ENCODE measurements around the gene CEMIP2.
"Not testable (repeated sequence)": the region's sequence is repeated elsewhere in the genome, so short reads cannot be mapped to it uniquely, and the experiment has no call there.

The CEMIP2 gene

GRCh38 chr9:71680189-71680980 is 87.9 kb downstream of the CEMIP2 start:
- no peak for DNase-seq (ENCODE audit: low read depth in 2 of 2)

GRCh38 chr9:71678999-71679398 is 89.3 kb downstream of the CEMIP2 start:
- no peak for DNase-seq (ENCODE audit: low read depth in 2 of 2)

GRCh38 chr9:71677209-71677608 is 91.1 kb downstream of the CEMIP2 start:
- no peak for DNase-seq (ENCODE audit: low read depth in 2 of 2)

- DNase-seq (ENCODE audit: low read depth in 2 of 2) = no peak
Observed at GRCh38 chr9:71676460-71676859, 91.9 kb downstream of the CEMIP2 start.

DNA sequence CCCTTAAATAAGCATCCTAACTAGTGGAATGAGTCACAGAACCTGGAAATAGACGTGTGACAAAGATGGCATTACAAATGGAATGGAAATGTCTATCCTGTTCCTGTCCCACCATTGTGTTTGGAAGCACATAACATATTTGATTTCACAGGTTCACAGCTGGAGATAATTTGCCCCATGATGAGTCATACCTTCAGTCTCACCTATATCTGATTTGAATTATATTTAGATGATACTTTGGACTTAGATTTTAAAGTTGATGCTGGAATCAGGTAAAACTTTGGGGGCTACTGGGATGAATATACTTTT is 92.5 kb downstream of the CEMIP2 start:
- no peak for DNase-seq (ENCODE audit: low read depth in 2 of 2)

DNA sequence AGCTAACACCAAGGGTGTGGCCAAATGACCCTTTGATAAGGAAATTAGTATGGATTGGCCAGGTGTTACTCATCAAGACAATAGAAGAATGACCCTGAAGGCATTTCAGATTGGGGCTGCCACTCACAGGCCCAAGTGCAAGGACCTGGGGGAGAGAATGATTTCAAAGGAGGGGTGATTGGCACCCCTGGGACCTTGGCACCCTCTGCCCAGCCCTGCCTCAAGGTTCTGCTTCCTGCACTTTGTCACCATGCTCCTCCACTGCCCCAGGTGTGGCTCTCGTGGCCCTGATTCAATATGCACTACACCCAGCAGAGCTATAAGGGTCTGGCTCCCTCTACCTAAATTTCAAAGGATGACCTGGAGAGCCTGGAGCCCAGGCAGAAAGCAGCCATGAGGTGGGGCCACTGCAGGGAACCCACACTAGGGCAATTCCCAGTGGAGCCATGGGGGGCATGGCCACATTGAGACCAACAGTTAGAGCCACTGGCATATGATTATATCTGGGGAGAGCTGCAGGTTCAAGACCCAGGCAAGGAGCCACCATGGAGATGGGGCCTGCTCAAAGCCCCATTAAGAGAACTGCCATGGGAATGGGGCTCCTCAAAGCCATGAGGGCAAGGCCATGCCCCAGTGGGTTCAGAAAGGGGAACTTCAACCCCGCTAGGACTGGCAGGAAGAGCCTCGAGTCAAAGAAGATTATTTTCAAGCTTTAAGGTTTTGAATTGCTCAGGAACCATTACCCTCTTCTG is 93.0 kb downstream of the CEMIP2 start:
- DNase-seq (ENCODE audit: low read depth in 2 of 2) = no peak

DNA sequence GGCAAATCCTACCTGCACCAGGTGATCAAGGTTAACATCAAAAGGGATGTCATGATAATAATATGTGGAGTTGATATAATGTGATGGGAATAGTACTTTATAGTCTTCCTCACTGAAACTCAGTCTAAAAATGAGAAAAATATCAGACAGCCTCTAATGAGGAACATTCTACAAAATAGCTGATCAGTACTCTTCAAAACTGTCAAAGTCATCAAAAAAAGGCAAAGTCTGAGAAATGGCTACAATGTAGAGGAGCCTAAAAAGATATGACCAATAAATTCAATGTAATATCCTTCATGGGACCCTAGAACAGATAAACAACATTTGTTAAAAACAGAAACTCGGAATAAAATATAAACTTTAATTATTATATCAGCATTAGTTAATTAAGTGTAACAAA is 95.7 kb downstream of the CEMIP2 start:
- no peak for DNase-seq (ENCODE audit: low read depth in 2 of 2)

DNA sequence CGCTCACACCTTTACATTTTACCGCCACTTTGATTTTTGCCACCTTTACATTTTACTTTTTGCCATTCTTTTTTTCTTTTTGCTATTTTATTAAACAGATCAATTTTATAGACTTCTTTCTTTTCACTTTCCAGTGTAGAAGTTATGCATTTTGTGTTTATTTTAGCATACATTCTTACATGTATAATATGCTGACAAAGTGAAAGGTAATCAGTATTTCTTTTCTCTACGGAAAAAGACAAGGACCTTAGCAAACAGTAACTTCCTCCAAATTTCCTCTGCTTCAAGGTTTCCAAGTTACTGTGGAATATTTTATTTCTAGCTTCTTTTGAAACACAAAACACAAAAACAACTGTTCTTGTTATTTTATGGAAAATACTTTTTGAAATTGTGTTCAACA is 97.0 kb downstream of the CEMIP2 start:
- no peak for DNase-seq (ENCODE audit: low read depth in 2 of 2)

DNA sequence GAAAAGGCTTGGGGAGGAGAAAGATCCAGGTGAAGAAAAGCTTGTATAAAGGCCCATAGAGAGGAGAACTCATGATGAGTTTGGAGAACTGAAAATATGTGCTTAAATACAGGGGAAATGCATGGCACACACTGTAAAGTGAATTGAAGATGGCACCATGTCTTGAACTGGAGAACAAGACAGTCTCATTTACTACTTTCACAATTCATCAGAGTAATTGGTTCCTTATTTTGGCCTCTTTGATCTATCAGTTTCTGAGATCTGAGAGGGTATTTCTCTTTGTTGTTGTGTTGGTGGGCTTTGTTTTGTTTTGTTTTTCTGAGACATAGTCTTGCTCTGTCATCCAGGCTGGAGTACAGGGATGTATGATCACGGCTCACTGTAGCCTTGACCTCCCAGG is 98.2 kb downstream of the CEMIP2 start:
- DNase-seq (ENCODE audit: low read depth in 2 of 2) = no peak

GRCh38 chr9:71669284-71669995 is 98.9 kb downstream of the CEMIP2 start:
- DNase-seq (ENCODE audit: low read depth in 2 of 2) = no peak

GRCh38 chr9:71668717-71669116 is 99.6 kb downstream of the CEMIP2 start:
- DNase-seq (ENCODE audit: low read depth in 2 of 2) = no peak

GRCh38 chr9:71665247-71665646 is 103.1 kb downstream of the CEMIP2 start:
- no peak for DNase-seq (ENCODE audit: low read depth in 2 of 2)

GRCh38 chr9:71664566-71664965 is 103.7 kb downstream of the CEMIP2 start:
- no peak for DNase-seq (ENCODE audit: low read depth in 2 of 2)

GRCh38 chr9:71663931-71664459 is 104.3 kb downstream of the CEMIP2 start:
- no peak for DNase-seq (ENCODE audit: low read depth in 2 of 2)

- DNase-seq (ENCODE audit: low read depth in 2 of 2) = no peak
Observed at GRCh38 chr9:71663216-71663615, 105.1 kb downstream of the CEMIP2 start.

GRCh38 chr9:71662082-71662481 is 106.2 kb downstream of the CEMIP2 start:
- DNase-seq (ENCODE audit: low read depth in 2 of 2) = no peak

- DNase-seq (ENCODE audit: low read depth in 2 of 2) = not testable (repeated sequence)
Observed at GRCh38 chr9:71657276-71657675, 111.0 kb downstream of the CEMIP2 start.

DNA sequence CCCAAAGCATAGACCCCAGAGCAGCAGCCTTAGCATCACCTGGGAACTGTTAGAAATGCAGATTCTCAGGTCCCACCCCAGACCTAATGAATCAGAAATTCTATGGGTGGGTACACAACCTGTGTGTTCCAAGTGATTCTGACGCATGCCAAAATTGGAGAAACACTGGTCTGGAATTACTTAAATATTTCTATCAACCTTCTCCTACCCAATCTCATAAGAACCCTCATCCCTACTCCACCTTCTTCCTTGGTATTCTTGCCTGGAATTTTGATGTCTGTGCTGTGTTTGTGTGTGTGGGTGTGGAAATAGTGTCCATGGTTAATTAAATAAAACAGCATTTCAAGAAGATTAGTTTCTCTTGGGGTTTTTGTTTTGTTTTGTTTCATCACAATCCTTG is 111.8 kb downstream of the CEMIP2 start:
- DNase-seq (ENCODE audit: low read depth in 2 of 2) = no peak

DNA sequence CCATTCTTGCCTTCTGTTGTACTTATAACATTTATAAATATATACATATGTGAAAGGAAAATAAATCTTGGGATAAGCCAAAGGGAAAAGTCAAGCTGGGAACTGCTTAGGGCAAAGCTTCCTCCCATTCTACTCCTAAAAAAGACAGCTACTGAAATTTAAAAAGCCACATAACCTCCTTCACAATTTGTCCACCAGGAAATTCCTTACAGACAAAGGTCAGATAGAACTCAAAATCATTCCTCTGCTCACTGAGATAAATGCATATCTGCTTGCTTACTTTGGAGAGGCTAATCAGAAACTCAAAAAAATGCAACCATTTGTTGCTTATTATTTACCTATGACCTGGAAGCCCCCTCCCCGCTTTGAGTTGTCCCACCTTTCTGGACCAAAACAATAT is 112.5 kb downstream of the CEMIP2 start:
- DNase-seq (ENCODE audit: low read depth in 2 of 2) = no peak

GRCh38 chr9:71655141-71655540 is 113.2 kb downstream of the CEMIP2 start:
- DNase-seq (ENCODE audit: low read depth in 2 of 2) = no peak

- DNase-seq (ENCODE audit: low read depth in 2 of 2) = no peak
Observed at GRCh38 chr9:71652480-71652879, 115.8 kb downstream of the CEMIP2 start.

- DNase-seq (ENCODE audit: low read depth in 2 of 2) = no peak
Observed at GRCh38 chr9:71648453-71648852, 119.9 kb downstream of the CEMIP2 start.

All from stimulated activated CD8-positive, alpha-beta memory T cell treated with anti-CD3 and anti-CD28 coated beads, Interleukin-7, amount 100 ng/mL, for 1 hour (primary cell).